Lung (tissue), 12 donors: ENCODE results near the gene FOXC2. TPM values are rescaled to one million over a fixed set of nuclear protein-coding genes. Genes with fewer than 3 reads are reported as not detected.
A peak's percentile ranks its signal among the peaks of the same experiment; 100 is the strongest.

Experiments
- ATAC-seq: fragments of 200-7000 bp; cut with Tn5 transposase; one replicate; pipeline ENCODE4 v1.9.1; 2020; ENCODE audit warnings: moderate number of reproducible peaks; ENCODE audit not compliant: insufficient read depth, low FRiP score
- DNase-seq, 3 donors: peaks; one replicate each; pipeline ENCODE4 v3.0.0-alpha.2; 2013 to 2017
- H3K27ac ChIP-seq, 2 donors: one replicate each; pipeline ENCODE4 v1.5.1; 2013; ENCODE audit warnings: mild to moderate bottlenecking in 2 of 2, moderate library complexity in 2 of 2, control low read depth in 1 of 2, inconsistent platforms in 1 of 2, low read depth in 1 of 2, low read length in 1 of 2
- H3K27me3 ChIP-seq, 3 donors: one replicate each; pipeline ENCODE4 v1.5.1; 2013; ENCODE audit warnings: low read length in 2 of 3; ENCODE audit not compliant: control insufficient read depth in 3 of 3, insufficient read depth in 3 of 3
- H3K36me3 ChIP-seq, 4 donors: one replicate each; pipeline ENCODE4 v1.5.1; 2013; ENCODE audit warnings: low read length in 4 of 4, mild to moderate bottlenecking in 1 of 4, moderate library complexity in 1 of 4; ENCODE audit not compliant: control insufficient read depth in 4 of 4, insufficient read depth in 4 of 4
- H3K4me1 ChIP-seq, 5 donors: one replicate each; pipeline ENCODE4 v1.5.1; 2013; ENCODE audit warnings: low read length in 5 of 5, mild to moderate bottlenecking in 2 of 5, moderate library complexity in 1 of 5; ENCODE audit not compliant: control insufficient read depth in 5 of 5, insufficient read depth in 5 of 5
- H3K4me3 ChIP-seq: one replicate; pipeline ENCODE4 v1.5.1; 2013; ENCODE audit warnings: mild to moderate bottlenecking, control low read depth, moderate library complexity
- H3K9ac ChIP-seq, 2 donors: one replicate each; pipeline ENCODE4 v1.5.1; 2013; ENCODE audit warnings: low read length in 2 of 2, control low read depth in 1 of 2; ENCODE audit not compliant: insufficient read depth in 1 of 2
- H3K9me3 ChIP-seq, 4 donors: one replicate each; pipeline ENCODE4 v1.5.1; 2013; ENCODE audit warnings: low read length in 3 of 4, mild to moderate bottlenecking in 1 of 4, moderate library complexity in 1 of 4; ENCODE audit not compliant: control insufficient read depth in 4 of 4, insufficient read depth in 3 of 4
- WGBS, 2 donors: extraction: QIAGEN DNeasy Blood & Tissue Kit; methylation state at CpG; one replicate each; pipeline ENCODE4 v1.1.7; 2013; 5-methylcytosine and 5-hydroxymethylcytosine counted together
- polyA plus RNA-seq, 2 donors: library from polyadenylated mRNA; stranded (reverse); fragments of 200-250 nt; gene quantifications; one replicate each; pipeline ENCODE4 v1.2.1, GENCODE V29; 2013
- total RNA-seq, 2 donors: library from RNA; depleted of rRNA in 1 of 2; stranded (reverse); fragments of >200 nt in 1 of 2; gene quantifications; one replicate each; pipeline ENCODE4 v1.2.1, GENCODE V29; 2014 to 2021
- TF ChIP-seq, protein P1 (sequence below): IDR thresholded peaks from 2 replicates; pipeline ENCODE4 v1.5.1; 2012; ENCODE audit warnings: mild to moderate bottlenecking; ENCODE audit errors: control extremely low read depth, extremely low read depth
- donor health status: control.
- donor health status: control.
- donor health status: Bipolar disorder and iron deficiency.
- donor health status: healthy.
- donor health status: DM: yes; HTN: yes; CAD: no.

FOXC2 gene
- total and polyA plus RNA-seq, 4 donors = 0.37 to 2.7 (median 0.63) TPM

- Histone ChIP-seq H3K4me1 (peaks cover 0 to 11% (median 4%) of the 10 kb centered on the region in 5 donors), H3K9me3 (no peaks in the 10 kb centered on the region), H3K27ac (no peak overlapping the region), H3K4me3 (no peak overlapping the region), H3K36me3 (peaks cover 0 to 3% (median 0%) of the 10 kb centered on the region in 4 donors), H3K27me3 (peaks cover 0 to 2% (median 0%) of the 10 kb centered on the region in 3 donors), H3K9ac (no peak overlapping the region)
- ATAC-seq (no peak), DNase-seq (peak in 2 of 3 donors; percentile 22 to 47)
- TF ChIP-seq, protein P1, sequence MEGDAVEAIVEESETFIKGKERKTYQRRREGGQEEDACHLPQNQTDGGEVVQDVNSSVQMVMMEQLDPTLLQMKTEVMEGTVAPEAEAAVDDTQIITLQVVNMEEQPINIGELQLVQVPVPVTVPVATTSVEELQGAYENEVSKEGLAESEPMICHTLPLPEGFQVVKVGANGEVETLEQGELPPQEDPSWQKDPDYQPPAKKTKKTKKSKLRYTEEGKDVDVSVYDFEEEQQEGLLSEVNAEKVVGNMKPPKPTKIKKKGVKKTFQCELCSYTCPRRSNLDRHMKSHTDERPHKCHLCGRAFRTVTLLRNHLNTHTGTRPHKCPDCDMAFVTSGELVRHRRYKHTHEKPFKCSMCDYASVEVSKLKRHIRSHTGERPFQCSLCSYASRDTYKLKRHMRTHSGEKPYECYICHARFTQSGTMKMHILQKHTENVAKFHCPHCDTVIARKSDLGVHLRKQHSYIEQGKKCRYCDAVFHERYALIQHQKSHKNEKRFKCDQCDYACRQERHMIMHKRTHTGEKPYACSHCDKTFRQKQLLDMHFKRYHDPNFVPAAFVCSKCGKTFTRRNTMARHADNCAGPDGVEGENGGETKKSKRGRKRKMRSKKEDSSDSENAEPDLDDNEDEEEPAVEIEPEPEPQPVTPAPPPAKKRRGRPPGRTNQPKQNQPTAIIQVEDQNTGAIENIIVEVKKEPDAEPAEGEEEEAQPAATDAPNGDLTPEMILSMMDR = no peak
- WGBS, 2 donors = 65 to 81% methylated on average over 28 of the region's 28 CpGs
These were observed 8.1 kb upstream of the FOXC2 start for GRCh38 chr16:86558355-86559193.

DNA sequence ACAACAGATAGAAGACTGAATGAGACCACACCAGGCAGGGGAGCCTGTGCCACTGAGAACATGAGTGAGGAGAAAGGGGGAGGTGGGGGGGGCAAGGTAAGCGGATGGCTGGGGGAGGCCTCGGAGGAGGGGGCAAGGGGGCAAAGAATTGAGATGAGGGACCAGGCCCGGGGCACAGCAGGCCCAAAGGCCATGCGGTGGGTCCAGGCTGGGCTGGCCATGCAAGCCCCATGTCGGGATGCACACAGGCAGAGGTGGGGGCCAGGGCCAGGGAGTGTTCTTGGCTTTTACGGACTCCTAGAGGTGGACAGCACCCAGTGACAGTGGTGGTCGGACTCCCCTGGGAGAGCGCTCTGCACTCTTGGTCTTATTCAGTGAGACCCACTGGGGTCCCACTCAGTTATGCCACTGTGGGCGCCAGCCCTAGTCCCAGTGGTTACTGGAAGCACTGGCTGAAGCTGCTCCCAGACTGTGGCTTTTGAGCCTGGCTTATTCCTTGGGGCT is 6.8 kb upstream of the FOXC2 start:
- H3K36me3 ChIP-seq = peaks cover 0 to under 1% (median 0%) of the 10 kb centered on the region in 4 donors
- H3K27ac ChIP-seq = no peak overlapping the region
- peaks cover 0 to 12% (median 10%) of the 10 kb centered on the region in 3 donors for H3K27me3 ChIP-seq
- peaks cover 0 to 11% (median 4%) of the 10 kb centered on the region in 5 donors for H3K4me1 ChIP-seq
- DNase-seq = no peak
- no peak for ATAC-seq
- no peaks in the 10 kb centered on the region for H3K9me3 ChIP-seq
- H3K4me3 ChIP-seq = no peak overlapping the region
- no peak overlapping the region for H3K9ac ChIP-seq
- TF ChIP-seq, protein P1 = no peak
- WGBS, 2 donors = 83 to 94% methylated on average over 9 of the region's 9 CpGs

DNA sequence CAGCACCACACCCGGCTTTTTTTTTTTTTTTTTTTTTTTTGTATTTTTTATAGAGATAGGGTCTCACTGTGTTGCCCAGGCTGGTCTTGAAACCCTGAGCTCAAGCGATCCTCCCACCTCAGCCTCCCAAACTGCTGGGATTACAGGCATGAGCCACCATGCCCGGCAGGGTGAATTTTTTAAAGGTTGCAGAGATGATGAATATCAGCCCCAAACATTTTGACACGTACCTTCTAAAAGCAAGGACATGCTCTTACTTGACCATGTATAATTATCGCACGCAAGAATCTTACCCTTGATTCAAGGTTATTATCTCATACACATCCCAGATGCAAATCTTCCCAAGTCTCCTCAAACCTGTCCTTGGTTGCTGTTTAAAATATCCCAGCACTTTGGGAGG is 4.3 kb upstream of the FOXC2 start:
- H3K9me3 ChIP-seq = peaks cover 0 to 1% (median 0%) of the 10 kb centered on the region in 4 donors
- ATAC-seq (no peak), DNase-seq (no peak)
- no peak overlapping the region for H3K27ac ChIP-seq
- TF ChIP-seq, protein P1 = no peak
- peaks cover 0 to 6% (median 4%) of the 10 kb centered on the region in 5 donors for H3K4me1 ChIP-seq
- no peaks in the 10 kb centered on the region for H3K36me3 ChIP-seq
- no peak overlapping the region for H3K4me3 ChIP-seq
- peaks cover 9 to 29% (median 27%) of the 10 kb centered on the region in 3 donors for H3K27me3 ChIP-seq
- no peak overlapping the region for H3K9ac ChIP-seq
- WGBS, 2 donors = 77 to 82% methylated on average over 6 of the region's 6 CpGs
